HG02642 (cell line): ENCODE measurements around the gene ATG9B.
"Not testable (repeated sequence)": the region's sequence is repeated elsewhere in the genome, so short reads cannot be mapped to it uniquely, and the experiment has no call there.

ENCODE experiments used
- ATAC-seq: cut with Tn5 transposase; IDR thresholded peaks from one replicate; pipeline ENCODE4 v1.9.1; 2021; ENCODE audit warnings: mild to moderate bottlenecking; ENCODE audit not compliant: unreplicated experiment, poor library complexity

The ATG9B gene

DNA sequence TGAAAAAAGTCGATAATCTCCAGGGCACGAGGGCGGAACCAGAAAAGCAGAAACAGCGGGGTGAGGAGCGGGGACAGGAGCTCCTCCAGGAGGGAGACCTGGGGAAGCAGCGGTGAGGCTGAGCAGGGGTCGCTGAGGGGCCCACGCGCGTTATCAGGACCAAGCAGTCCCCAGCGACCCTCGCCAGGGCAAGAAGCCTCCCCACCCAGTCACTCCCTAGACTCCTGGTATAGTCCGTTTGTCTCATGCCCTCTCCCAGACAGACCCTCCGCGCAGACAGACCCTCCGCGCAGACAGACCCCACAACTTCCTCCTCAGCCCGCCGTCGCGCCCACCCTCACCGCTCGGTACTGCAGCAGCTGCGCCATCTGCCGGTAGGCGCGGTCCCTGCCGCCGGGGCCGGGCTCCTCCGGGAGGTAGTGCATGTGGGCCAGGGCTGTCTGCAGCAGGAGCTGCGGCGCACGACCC lies 6.3 kb downstream of the ATG9B start:
- ATAC-seq = peak; percentile 60

GRCh38 chr7:151017370-151017952 lies 6.8 kb downstream of the ATG9B start:
- ATAC-seq = no peak

GRCh38 chr7:151016942-151017341 lies 7.4 kb downstream of the ATG9B start:
- ATAC-seq = no peak

GRCh38 chr7:151016505-151016904 lies 7.8 kb downstream of the ATG9B start:
- ATAC-seq = no peak

DNA sequence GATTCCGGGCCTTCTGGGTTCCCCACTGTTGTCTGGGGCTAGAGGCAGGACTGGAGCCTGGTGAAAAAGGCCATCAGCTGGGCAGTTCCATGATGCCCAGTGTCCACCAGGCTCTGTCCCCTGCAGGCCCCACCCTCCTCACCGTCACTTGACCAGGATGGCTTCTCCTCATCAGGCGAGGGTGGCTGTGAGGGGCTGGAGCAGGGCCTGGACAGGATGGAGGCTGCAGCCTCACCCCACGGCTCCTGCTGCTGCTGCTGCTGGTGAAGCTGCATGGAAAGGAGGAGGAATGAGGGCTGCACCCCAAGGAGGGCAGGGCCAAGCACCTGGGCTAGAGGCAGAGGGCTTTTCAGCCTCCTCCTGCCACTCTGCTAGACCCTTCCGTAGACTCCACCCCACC lies 8.3 kb downstream of the ATG9B start:
- no peak for ATAC-seq

GRCh38 chr7:151014950-151015349 lies 9.3 kb downstream of the ATG9B start:
- ATAC-seq = no peak

GRCh38 chr7:151013733-151014497 lies 10.4 kb downstream of the ATG9B start:
- peak; percentile 51 for ATAC-seq

- ATAC-seq = no peak
Observed at GRCh38 chr7:151013356-151013732, 10.9 kb downstream of the ATG9B start.

DNA sequence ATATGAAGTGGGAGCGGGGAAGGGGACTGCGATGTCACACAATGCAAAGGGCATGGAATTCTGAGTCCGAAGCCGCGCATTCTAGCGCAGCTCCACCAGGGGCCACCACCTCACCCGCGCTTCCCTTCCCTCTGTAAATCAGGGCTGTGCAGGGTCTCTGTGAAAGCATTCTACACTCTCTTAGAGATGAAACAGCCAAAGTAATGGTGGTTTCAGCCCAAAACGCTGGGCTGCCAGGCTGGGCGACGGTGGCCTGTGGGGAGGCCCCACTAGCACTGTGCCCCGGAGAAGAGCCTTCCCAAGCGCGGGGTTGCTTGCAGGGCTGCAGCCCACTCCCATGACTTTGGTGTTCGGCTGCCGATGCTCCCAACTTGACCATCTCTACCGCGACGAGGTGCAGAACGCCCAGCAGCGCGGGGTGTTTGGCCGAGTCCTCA lies 11.4 kb downstream of the ATG9B start:
- ATAC-seq = no peak

- no peak for ATAC-seq
Observed at GRCh38 chr7:151012031-151012692, 12.1 kb downstream of the ATG9B start.

- ATAC-seq = not testable (repeated sequence)
Observed at GRCh38 chr7:151011616-151012015, 12.7 kb downstream of the ATG9B start.

GRCh38 chr7:151011097-151011409 lies 13.2 kb downstream of the ATG9B start:
- ATAC-seq = no peak

DNA sequence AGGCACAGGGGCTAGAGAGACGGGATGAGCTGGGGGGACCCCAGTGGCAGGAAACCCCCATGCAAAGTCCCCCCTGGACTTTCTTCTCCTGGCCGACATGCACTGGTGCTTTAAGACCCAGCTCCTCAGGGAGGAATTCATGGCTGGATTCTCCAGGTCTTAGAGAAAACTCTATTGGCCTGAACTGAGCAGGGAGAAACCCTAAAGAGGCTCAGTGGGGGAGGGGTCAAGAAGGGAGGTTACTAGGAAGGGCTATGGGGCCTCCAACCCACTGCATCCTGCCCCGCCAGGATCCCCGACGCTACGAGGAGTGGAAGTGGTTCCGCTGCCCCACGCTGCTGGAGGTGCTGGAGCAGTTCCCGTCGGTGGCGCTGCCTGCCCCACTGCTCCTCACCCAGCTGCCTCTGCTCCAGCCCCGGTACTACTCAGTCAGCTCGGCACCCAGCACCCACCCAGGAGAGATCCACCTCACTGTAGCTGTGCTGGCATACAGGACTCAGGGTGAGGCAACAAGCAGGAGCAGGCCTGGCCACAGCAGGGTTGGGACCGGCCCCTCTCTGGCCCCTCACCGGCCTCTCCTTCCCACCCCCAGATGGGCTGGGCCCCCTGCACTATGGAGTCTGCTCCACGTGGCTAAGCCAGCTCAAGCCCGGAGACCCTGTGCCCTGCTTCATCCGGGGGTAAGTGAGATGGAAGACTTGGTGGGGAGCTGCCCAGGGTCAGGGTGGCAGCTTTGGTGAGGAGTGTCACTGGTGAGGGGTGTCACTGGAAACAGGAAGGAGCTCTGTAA lies 13.8 kb downstream of the ATG9B start:
- no peak for ATAC-seq

DNA sequence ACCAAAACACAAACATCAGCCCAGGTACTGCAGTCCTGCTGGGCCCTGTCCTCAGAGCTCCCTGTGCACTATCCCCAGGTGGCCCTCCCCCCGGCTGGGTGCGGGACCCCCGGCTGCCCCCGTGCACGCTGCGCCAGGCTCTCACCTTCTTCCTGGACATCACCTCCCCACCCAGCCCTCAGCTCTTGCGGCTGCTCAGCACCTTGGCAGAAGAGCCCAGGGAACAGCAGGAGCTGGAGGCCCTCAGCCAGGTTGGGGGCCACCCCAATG lies 14.3 kb downstream of the ATG9B start:
- ATAC-seq = no peak

DNA sequence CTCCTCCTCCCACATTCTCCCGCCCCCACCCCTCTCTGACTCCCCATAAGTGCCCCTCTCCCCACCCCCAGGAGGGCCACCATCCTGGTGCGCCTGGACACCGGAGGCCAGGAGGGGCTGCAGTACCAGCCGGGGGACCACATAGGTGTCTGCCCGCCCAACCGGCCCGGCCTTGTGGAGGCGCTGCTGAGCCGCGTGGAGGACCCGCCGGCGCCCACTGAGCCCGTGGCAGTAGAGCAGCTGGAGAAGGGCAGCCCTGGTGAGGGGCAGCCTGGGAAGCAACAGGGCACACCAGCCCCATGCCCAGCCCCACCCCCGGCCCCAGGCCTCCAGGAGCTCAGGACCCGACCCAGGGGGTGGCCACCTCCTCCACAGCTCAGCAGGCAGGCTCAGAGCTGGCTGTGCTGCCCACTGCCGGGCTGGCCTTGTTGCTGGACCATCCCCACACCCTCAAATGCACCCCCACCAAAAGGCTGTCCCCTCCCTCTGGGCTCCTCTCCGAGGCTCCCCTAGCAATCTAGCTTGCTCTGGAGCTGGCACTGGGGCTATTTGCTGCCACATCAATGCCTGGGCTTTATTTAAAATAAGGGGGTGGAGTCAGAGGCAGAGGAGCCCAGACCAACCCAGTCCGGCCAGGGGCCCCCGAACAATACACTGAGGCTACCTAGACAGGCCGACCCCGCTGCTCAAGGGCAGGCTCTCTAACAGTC lies 14.8 kb downstream of the ATG9B start:
- no peak for ATAC-seq

- ATAC-seq = peak; percentile 83
Observed at GRCh38 chr7:151008511-151009323, 15.6 kb downstream of the ATG9B start.

DNA sequence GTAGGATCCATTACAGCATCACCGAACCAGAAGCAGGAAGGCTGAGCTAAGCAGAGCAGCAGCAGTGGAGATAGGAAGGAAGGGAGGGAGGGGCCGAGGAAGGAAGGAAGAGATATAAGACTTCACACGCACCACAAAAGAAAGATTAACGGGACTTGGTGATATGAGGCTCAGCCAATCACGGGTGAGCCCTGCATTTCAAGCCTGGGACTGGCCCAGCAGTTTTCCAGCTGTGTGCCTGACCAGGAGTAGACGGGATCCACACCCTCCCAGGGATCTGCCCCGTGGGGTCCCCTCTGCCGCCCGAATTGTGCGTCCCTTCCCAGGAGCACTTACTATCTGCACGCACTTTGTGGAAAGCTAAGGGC lies 16.2 kb downstream of the ATG9B start:
- no peak for ATAC-seq

GRCh38 chr7:151007469-151007898 lies 16.8 kb downstream of the ATG9B start:
- no peak for ATAC-seq

- no peak for ATAC-seq
Observed at GRCh38 chr7:151006590-151007300, 17.5 kb downstream of the ATG9B start.
